ENCODE results near the gene UBXN7. TPM values are rescaled to one million over a fixed set of nuclear protein-coding genes. Genes with fewer than 3 reads are reported as not detected.

The UBXN7 gene
- total and polyA plus RNA-seq, 2 of the 13 experiments (the other 11 are each of a cell fraction or from before 2014, with no cell fraction given): 12.5 to 15.9 TPM

DNA sequence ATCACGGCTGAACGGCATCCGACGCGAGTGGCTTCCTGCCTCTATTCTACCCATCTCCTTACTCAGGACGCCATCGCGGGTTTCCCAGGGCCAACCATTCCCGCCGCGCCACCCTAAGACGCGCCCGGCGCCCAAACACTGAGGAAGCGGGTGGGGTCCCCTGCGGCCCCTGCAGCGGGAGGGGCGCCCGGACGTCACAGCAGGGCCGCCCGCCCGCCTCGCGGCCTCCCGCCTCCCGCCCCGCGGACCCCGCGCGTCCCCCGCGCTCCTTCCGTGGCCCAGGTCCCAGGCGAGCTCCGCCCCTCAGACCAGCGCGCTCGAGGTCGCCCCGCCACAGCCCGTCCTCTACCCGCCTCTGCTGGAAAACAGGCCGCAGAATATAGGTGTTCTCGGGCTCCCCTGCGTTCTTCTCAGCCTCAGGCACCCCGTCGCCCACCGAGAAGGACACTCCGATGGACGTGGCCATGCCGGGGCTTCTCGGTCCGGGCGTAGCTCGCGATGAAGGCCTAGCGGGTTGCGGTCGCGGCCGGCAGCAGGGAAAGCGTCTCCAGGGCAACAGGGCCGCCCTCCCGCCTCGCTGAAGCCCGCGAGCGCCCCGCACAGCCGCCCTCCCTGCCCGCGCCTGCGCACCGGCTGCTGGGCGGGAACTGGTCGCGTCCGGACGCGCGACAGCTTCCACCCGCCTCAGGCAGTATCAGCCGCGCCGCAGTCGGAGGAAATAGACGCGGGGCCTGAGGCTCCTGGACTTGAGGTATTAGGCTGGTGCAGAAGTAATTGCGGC, 114.3 kb downstream of the UBXN7 start, which contains the start of gene DYNLT2B (continued):
- no peak for TF ChIP-seq MTA3 (CRISPR knock-in tag; IDR thresholded peaks at IDR 0.05)
- TF ChIP-seq, protein P1, sequence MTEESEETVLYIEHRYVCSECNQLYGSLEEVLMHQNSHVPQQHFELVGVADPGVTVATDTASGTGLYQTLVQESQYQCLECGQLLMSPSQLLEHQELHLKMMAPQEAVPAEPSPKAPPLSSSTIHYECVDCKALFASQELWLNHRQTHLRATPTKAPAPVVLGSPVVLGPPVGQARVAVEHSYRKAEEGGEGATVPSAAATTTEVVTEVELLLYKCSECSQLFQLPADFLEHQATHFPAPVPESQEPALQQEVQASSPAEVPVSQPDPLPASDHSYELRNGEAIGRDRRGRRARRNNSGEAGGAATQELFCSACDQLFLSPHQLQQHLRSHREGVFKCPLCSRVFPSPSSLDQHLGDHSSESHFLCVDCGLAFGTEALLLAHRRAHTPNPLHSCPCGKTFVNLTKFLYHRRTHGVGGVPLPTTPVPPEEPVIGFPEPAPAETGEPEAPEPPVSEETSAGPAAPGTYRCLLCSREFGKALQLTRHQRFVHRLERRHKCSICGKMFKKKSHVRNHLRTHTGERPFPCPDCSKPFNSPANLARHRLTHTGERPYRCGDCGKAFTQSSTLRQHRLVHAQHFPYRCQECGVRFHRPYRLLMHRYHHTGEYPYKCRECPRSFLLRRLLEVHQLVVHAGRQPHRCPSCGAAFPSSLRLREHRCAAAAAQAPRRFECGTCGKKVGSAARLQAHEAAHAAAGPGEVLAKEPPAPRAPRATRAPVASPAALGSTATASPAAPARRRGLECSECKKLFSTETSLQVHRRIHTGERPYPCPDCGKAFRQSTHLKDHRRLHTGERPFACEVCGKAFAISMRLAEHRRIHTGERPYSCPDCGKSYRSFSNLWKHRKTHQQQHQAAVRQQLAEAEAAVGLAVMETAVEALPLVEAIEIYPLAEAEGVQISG (CRISPR knock-in tag; IDR thresholded peaks at IDR 0.05): peak; percentile 57
- TF ChIP-seq, protein P2, sequence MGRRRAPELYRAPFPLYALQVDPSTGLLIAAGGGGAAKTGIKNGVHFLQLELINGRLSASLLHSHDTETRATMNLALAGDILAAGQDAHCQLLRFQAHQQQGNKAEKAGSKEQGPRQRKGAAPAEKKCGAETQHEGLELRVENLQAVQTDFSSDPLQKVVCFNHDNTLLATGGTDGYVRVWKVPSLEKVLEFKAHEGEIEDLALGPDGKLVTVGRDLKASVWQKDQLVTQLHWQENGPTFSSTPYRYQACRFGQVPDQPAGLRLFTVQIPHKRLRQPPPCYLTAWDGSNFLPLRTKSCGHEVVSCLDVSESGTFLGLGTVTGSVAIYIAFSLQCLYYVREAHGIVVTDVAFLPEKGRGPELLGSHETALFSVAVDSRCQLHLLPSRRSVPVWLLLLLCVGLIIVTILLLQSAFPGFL (CRISPR knock-in tag; IDR thresholded peaks at IDR 0.05): no peak
- TF ChIP-seq, protein P3, sequence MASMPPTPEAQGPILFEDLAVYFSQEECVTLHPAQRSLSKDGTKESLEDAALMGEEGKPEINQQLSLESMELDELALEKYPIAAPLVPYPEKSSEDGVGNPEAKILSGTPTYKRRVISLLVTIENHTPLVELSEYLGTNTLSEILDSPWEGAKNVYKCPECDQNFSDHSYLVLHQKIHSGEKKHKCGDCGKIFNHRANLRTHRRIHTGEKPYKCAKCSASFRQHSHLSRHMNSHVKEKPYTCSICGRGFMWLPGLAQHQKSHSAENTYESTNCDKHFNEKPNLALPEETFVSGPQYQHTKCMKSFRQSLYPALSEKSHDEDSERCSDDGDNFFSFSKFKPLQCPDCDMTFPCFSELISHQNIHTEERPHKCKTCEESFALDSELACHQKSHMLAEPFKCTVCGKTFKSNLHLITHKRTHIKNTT (CRISPR knock-in tag; IDR thresholded peaks at IDR 0.05): no peak
- TF ChIP-seq, protein P4, sequence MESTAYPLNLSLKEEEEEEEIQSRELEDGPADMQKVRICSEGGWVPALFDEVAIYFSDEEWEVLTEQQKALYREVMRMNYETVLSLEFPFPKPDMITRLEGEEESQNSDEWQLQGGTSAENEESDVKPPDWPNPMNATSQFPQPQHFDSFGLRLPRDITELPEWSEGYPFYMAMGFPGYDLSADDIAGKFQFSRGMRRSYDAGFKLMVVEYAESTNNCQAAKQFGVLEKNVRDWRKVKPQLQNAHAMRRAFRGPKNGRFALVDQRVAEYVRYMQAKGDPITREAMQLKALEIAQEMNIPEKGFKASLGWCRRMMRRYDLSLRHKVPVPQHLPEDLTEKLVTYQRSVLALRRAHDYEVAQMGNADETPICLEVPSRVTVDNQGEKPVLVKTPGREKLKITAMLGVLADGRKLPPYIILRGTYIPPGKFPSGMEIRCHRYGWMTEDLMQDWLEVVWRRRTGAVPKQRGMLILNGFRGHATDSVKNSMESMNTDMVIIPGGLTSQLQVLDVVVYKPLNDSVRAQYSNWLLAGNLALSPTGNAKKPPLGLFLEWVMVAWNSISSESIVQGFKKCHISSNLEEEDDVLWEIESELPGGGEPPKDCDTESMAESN (CRISPR knock-in tag; conservative IDR thresholded peaks at IDR 0.05): 0 out of 2 replicates have a peak, but pooled peaks have one; percentile 83
- TF ChIP-seq PITX1 (CRISPR knock-in tag; IDR thresholded peaks at IDR 0.05): no peak
- TF ChIP-seq SYNCRIP (IDR thresholded peaks at IDR 0.05; ENCODE audit: insufficient read depth, low read depth, low read length): no peak
- TF ChIP-seq ZNF17 (CRISPR knock-in tag; IDR thresholded peaks at IDR 0.05): no peak
- TF ChIP-seq KLF16 (CRISPR knock-in tag; IDR thresholded peaks at IDR 0.05): peak in 1 of 2 experiments; percentile 78; a peak in 2 of 4 replicates
- no peak for TF ChIP-seq SIX4 (CRISPR knock-in tag; IDR thresholded peaks at IDR 0.05)
- TF ChIP-seq STAG1 (CRISPR knock-in tag; IDR thresholded peaks at IDR 0.05): no peak
- no peak for TF ChIP-seq ZNF850 (CRISPR knock-in tag; conservative IDR thresholded peaks at IDR 0.05)
- peak; percentile 71; the same call in 1 of the 2 replicates for TF ChIP-seq ZNF563 (CRISPR knock-in tag; IDR thresholded peaks at IDR 0.05)
- no peak for TF ChIP-seq GATAD2A (CRISPR knock-in tag; IDR thresholded peaks at IDR 0.05)
- TF ChIP-seq ZEB1 (IDR thresholded peaks at IDR 0.05; ENCODE audit: insufficient replicate concordance, low read depth): no peak
- peak; percentile 64; the same call in 1 of the 2 replicates for TF ChIP-seq ZNF709 (CRISPR knock-in tag; IDR thresholded peaks at IDR 0.05)
- TF ChIP-seq XBP1 (CRISPR knock-in tag; IDR thresholded peaks at IDR 0.05): no peak
- TF ChIP-seq NAIF1 (CRISPR knock-in tag; IDR thresholded peaks at IDR 0.05; ENCODE audit: borderline replicate concordance): peak; percentile 55; the same call in 1 of the 2 replicates
- 0 out of 2 replicates have a peak, but pooled peaks have one; percentile 14 for TF ChIP-seq ZNF143 (CRISPR knock-in tag; IDR thresholded peaks at IDR 0.05)
- TF ChIP-seq ZNF549 (CRISPR knock-in tag; IDR thresholded peaks at IDR 0.05): no peak
- TF ChIP-seq RELA (CRISPR knock-in tag; IDR thresholded peaks at IDR 0.05): no peak
- TF ChIP-seq, protein P5, sequence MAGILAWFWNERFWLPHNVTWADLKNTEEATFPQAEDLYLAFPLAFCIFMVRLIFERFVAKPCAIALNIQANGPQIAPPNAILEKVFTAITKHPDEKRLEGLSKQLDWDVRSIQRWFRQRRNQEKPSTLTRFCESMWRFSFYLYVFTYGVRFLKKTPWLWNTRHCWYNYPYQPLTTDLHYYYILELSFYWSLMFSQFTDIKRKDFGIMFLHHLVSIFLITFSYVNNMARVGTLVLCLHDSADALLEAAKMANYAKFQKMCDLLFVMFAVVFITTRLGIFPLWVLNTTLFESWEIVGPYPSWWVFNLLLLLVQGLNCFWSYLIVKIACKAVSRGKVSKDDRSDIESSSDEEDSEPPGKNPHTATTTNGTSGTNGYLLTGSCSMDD (CRISPR knock-in tag; IDR thresholded peaks at IDR 0.05): no peak
- TF ChIP-seq GZF1 (CRISPR knock-in tag; IDR thresholded peaks at IDR 0.05): no peak
